ENCODE results near the gene TAF1B.
"Not testable (repeated sequence)": the region's sequence is repeated elsewhere in the genome, so short reads cannot be mapped to it uniquely, and the experiment has no call there.

DNA sequence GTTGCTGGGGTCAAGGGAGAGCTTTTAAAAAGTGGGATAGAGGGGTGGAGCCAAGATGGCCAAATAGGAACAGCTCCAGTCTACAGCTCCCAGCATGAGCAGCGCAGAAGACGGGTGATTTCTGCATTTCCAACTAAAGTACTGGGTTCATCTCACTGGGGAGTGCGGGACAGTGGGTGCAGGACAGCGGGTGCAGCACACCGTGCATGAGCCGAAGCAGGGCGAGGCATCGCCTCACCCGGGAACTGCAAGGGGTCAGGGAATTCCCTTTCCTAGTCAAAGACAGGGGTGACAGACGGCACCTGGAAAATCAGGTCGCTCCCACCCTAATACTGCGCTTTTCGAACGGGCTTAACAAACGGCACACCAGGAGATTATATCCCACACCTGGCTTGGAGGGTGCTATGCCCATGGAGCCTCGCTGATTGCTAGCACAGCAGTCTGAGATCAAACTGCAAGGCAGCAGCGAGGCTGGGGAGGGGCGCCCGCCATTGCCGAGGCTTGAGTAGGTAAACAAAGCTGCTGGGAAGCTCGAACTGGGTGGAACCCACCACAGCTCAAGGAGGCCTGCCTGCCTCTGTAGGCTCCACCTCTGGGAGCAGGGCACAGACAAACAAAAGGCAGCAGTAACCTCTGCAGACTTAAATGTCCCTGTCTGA is 17.8 kb downstream of the TAF1B start:
- TF ChIP-seq, protein P1, sequence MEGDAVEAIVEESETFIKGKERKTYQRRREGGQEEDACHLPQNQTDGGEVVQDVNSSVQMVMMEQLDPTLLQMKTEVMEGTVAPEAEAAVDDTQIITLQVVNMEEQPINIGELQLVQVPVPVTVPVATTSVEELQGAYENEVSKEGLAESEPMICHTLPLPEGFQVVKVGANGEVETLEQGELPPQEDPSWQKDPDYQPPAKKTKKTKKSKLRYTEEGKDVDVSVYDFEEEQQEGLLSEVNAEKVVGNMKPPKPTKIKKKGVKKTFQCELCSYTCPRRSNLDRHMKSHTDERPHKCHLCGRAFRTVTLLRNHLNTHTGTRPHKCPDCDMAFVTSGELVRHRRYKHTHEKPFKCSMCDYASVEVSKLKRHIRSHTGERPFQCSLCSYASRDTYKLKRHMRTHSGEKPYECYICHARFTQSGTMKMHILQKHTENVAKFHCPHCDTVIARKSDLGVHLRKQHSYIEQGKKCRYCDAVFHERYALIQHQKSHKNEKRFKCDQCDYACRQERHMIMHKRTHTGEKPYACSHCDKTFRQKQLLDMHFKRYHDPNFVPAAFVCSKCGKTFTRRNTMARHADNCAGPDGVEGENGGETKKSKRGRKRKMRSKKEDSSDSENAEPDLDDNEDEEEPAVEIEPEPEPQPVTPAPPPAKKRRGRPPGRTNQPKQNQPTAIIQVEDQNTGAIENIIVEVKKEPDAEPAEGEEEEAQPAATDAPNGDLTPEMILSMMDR (IDR thresholded peaks at IDR 0.05), result not testable (repeated sequence)
- TF ChIP-seq EZH2phosphoT487, EZH2 (IDR thresholded peaks at IDR 0.05): not testable (repeated sequence)

Data from neural progenitor cell (in vitro differentiated cells).